Fibroblast of lung (primary cell): ENCODE measurements around the gene MRGPRX4. TPM values are rescaled to one million over a fixed set of nuclear protein-coding genes. Genes with fewer than 3 reads are reported as not detected.

Experiments
- DNase-seq, 2 donors: peaks; one replicate each; pipeline versions ENCODE4 v3.0.0 to v3.0.0-alpha.2; 2010; ENCODE audit warnings: low read depth in 2 of 2
- H2AFZ ChIP-seq: 2 replicates; pipeline ENCODE4 v1.5.1; 2012; ENCODE audit warnings: low read length, control low read depth, inconsistent platforms
- H3K27ac ChIP-seq: 2 replicates; pipeline ENCODE4 v1.5.1; 2011; ENCODE audit warnings: low read length, control low read depth; ENCODE audit not compliant: insufficient read depth
- H3K27me3 ChIP-seq: 2 replicates; pipeline ENCODE4 v1.5.1; 2011; ENCODE audit warnings: mild to moderate bottlenecking, low read length; ENCODE audit not compliant: control insufficient read depth, insufficient read depth
- H3K36me3 ChIP-seq: 2 replicates; pipeline ENCODE4 v1.5.1; 2011; ENCODE audit warnings: low read length; ENCODE audit not compliant: control insufficient read depth, insufficient read depth
- H3K4me1 ChIP-seq: 2 replicates; pipeline ENCODE4 v1.5.1; 2011; ENCODE audit warnings: low read length; ENCODE audit not compliant: control insufficient read depth, insufficient read depth; ENCODE audit errors: extremely low read depth
- H3K4me2 ChIP-seq: 2 replicates; pipeline ENCODE4 v1.5.1; 2011; ENCODE audit warnings: low read length, control low read depth; ENCODE audit not compliant: insufficient read depth; ENCODE audit errors: extremely low read depth
- H3K4me3 ChIP-seq, 4 experiments: fragments of 200-600 bp in 1 of 4; sonication (generic) in 1 of 4; replicated peaks in 1 of 4; 2 replicates each; pipeline ENCODE4 v1.5.1; 2011 to 2016; ENCODE audit warnings: low read length in 4 of 4, low read depth in 3 of 4, mild to moderate bottlenecking in 3 of 4, control low read depth in 2 of 4, inconsistent platforms in 1 of 4, mixed read lengths in 1 of 4; ENCODE audit not compliant: insufficient read depth in 1 of 4; ENCODE audit errors: control extremely low read depth in 1 of 4
- H3K79me2 ChIP-seq: 2 replicates; pipeline ENCODE4 v1.5.1; 2012; ENCODE audit warnings: mild to moderate bottlenecking, low read length, inconsistent platforms; ENCODE audit not compliant: control insufficient read depth, insufficient read depth
- H3K9ac ChIP-seq: 2 replicates; pipeline ENCODE4 v1.5.1; 2011; ENCODE audit warnings: mild to moderate bottlenecking, low read length, control low read depth; ENCODE audit not compliant: insufficient read depth
- H3K9me3 ChIP-seq: 2 replicates; pipeline ENCODE4 v1.5.1; 2012; ENCODE audit warnings: low read depth, low read length; ENCODE audit not compliant: control insufficient read depth, insufficient read depth
- H4K20me1 ChIP-seq: 2 replicates; pipeline ENCODE4 v1.5.1; 2011; ENCODE audit warnings: low read length; ENCODE audit not compliant: control insufficient read depth, insufficient read depth; ENCODE audit errors: extremely low read depth
- CTCF ChIP-seq, 2 donors: IDR thresholded peaks in 1 of 2; conservative IDR thresholded peaks in 1 of 2; 1 replicate in 1 of 2; 2 replicates in 1 of 2; pipeline ENCODE4 v1.5.1; 2011 to 2012; ENCODE audit warnings: low read length in 2 of 2, control low read depth in 1 of 2, inconsistent platforms in 1 of 2, low read depth in 1 of 2, mild to moderate bottlenecking in 1 of 2
- EZH2 ChIP-seq: IDR thresholded peaks from 2 replicates; pipeline ENCODE4 v1.5.1; 2012; ENCODE audit warnings: low read length, control low read depth, mild to moderate bottlenecking; ENCODE audit errors: missing control alignments
- polyA plus RNA-seq, 2 donors: library from polyadenylated mRNA; depleted of rRNA in 1 of 2; stranded (reverse) in 1 of 2; unstranded in 1 of 2; fragments of >200 nt; gene quantifications; 2 replicates each; pipeline ENCODE4 v1.2.1, GENCODE V29; 2011 to 2012; ENCODE audit warnings: missing spikeins in 1 of 2
- total RNA-seq: library from RNA; depleted of rRNA; stranded (reverse); fragments of >200 nt; gene quantifications from 2 replicates; pipeline ENCODE4 v1.2.1, GENCODE V29; 2014

MRGPRX4 gene
- total and polyA plus RNA-seq, 2 donors (not counting 1 experiment from before 2014, with no cell fraction given), result not detected

GRCh38 chr11:18151581-18151980 lies 21.1 kb upstream of the MRGPRX4 start:
- Histone ChIP-seq H3K27me3 (no peaks in the 10 kb centered on the region), H3K79me2 (no peaks in the 10 kb centered on the region), H3K9me3 (no peaks in the 10 kb centered on the region), H4K20me1 (no peaks in the 10 kb centered on the region), H3K9ac (no peak overlapping the region), H2AFZ (no peak overlapping the region), H3K4me1 (no peaks in the 10 kb centered on the region), H3K27ac (no peak overlapping the region), H3K36me3 (no peaks in the 10 kb centered on the region), H3K4me3 (no peak overlapping the region), H3K4me2 (no peak overlapping the region)
- DNase-seq, result no peak
- no peak for TF ChIP-seq EZH2
- no peak for TF ChIP-seq CTCF (conservative IDR thresholded peaks at IDR 0.05 in 1 of 2, IDR thresholded peaks at IDR 0.05 in 1 of 2; ENCODE audit: low read depth in 1 of 2, low read length in 2 of 2)

GRCh38 chr11:18168372-18168771 lies 4.3 kb upstream of the MRGPRX4 start:
- Histone ChIP-seq H2AFZ (no peak overlapping the region), H3K27ac (no peak overlapping the region), H3K9me3 (no peaks in the 10 kb centered on the region), H3K27me3 (peaks cover 3% of the 10 kb centered on the region), H3K79me2 (no peaks in the 10 kb centered on the region), H3K36me3 (no peaks in the 10 kb centered on the region), H3K4me3 (no peak overlapping the region), H3K4me2 (no peak overlapping the region), H4K20me1 (no peaks in the 10 kb centered on the region), H3K4me1 (no peaks in the 10 kb centered on the region), H3K9ac (no peak overlapping the region)
- TF ChIP-seq EZH2, result no peak
- TF ChIP-seq CTCF (conservative IDR thresholded peaks at IDR 0.05 in 1 of 2, IDR thresholded peaks at IDR 0.05 in 1 of 2; ENCODE audit: low read depth in 1 of 2, low read length in 2 of 2), result no peak
- DNase-seq, result no peak

- H3K4me3 ChIP-seq, result no peak overlapping the region
- TF ChIP-seq EZH2 (no peak), CTCF (conservative IDR thresholded peaks at IDR 0.05 in 1 of 2, IDR thresholded peaks at IDR 0.05 in 1 of 2; ENCODE audit: low read depth in 1 of 2, low read length in 2 of 2) (peak; percentile 30 to 44)
Observed at GRCh38 chr11:18171377-18172000, 1.1 kb upstream of the MRGPRX4 start.

More at GRCh38 chr11:18171377-18172000, 1.1 kb upstream of the MRGPRX4 start:
- Histone ChIP-seq H3K4me2 (no peak overlapping the region), H3K4me1 (no peaks in the 10 kb centered on the region), H3K36me3 (no peaks in the 10 kb centered on the region), H3K79me2 (no peaks in the 10 kb centered on the region), H3K9ac (no peak overlapping the region), H3K27me3 (peaks cover 3% of the 10 kb centered on the region), H3K27ac (no peak overlapping the region), H3K9me3 (no peaks in the 10 kb centered on the region), H4K20me1 (no peaks in the 10 kb centered on the region), H2AFZ (no peak overlapping the region)
- peak in 1 of 2 donors; percentile 6 for DNase-seq
